HEK293T (cell line): ENCODE data around the gene PHLPP1.

Source experiments
- CTCF ChIA-PET: fragments of 350-600 bp; formaldehyde crosslinking; extraction: SDS; loops from one replicate; lab custom pipeline; 2021; ENCODE audit warnings: antibody characterized with exemption, inconsistent platforms; lab: Yijun Ruan, JAX
- POLR2A ChIA-PET: fragments of 350-600 bp; formaldehyde crosslinking; extraction: SDS; loops from one replicate; lab custom pipeline; 2020; ENCODE audit warnings: antibody characterized with exemption, inconsistent platforms; lab: Yijun Ruan, JAX
- DNase-seq: peaks from one replicate; pipeline ENCODE4 v3.0.0; 2012; ENCODE audit warnings: mixed read lengths; ENCODE audit errors: extremely low spot score
- ARNT ChIP-seq: fragments of 450-650 bp; IDR thresholded peaks from 2 replicates; pipeline ENCODE4 v1.6.1; 2017; ENCODE audit warnings: mild to moderate bottlenecking
- BHLHE40 ChIP-seq: fragments of 450-650 bp; IDR thresholded peaks from 2 replicates; pipeline ENCODE4 v1.6.1; 2016; ENCODE audit warnings: mild to moderate bottlenecking, moderate library complexity, borderline replicate concordance
- CTBP1 ChIP-seq: fragments of 450-650 bp; IDR thresholded peaks from 2 replicates; pipeline ENCODE4 v1.6.1; 2016; ENCODE audit warnings: borderline replicate concordance
- ELF4 ChIP-seq: fragments of 450-650 bp; IDR thresholded peaks from 2 replicates; pipeline ENCODE4 v1.6.1; 2017; ENCODE audit warnings: antibody characterized with exemption
- FOXA1 ChIP-seq: fragments of 450-650 bp; IDR thresholded peaks from 2 replicates; pipeline ENCODE4 v1.6.1; 2016; ENCODE audit warnings: mild to moderate bottlenecking
- FOXK2 ChIP-seq: fragments of 450-650 bp; IDR thresholded peaks from 2 replicates; pipeline ENCODE4 v1.6.1; 2016; ENCODE audit warnings: mild to moderate bottlenecking
- FOXM1 ChIP-seq: fragments of 450-650 bp; IDR thresholded peaks from 2 replicates; pipeline ENCODE4 v1.6.1; 2017; ENCODE audit warnings: mild to moderate bottlenecking, borderline replicate concordance
- HDGF ChIP-seq: fragments of 450-650 bp; IDR thresholded peaks from 2 replicates; pipeline ENCODE4 v1.6.1; 2017; ENCODE audit warnings: antibody characterized with exemption, borderline replicate concordance
- L3MBTL2 ChIP-seq: fragments of 450-650 bp; conservative IDR thresholded peaks from 2 replicates; pipeline ENCODE4 v1.6.1; 2016; ENCODE audit warnings: mild to moderate bottlenecking
- LEF1 ChIP-seq: fragments of 450-650 bp; IDR thresholded peaks from 2 replicates; pipeline ENCODE4 v1.6.1; 2017; ENCODE audit warnings: mild to moderate bottlenecking, borderline replicate concordance
- NFRKB ChIP-seq: fragments of 450-650 bp; IDR thresholded peaks from 2 replicates; pipeline ENCODE4 v1.6.1; 2016; ENCODE audit warnings: mild to moderate bottlenecking, moderate library complexity
- PKNOX1 ChIP-seq: fragments of 450-650 bp; IDR thresholded peaks from 2 replicates; pipeline ENCODE4 v1.6.1; 2016
- SP1 ChIP-seq: fragments of 450-650 bp; IDR thresholded peaks from 2 replicates; pipeline ENCODE4 v1.6.1; 2017
- SUZ12 ChIP-seq: fragments of 450-650 bp; IDR thresholded peaks from 2 replicates; pipeline ENCODE4 v1.6.1; 2016; ENCODE audit warnings: mild to moderate bottlenecking
- TARDBP ChIP-seq: fragments of 450-650 bp; IDR thresholded peaks from 2 replicates; pipeline ENCODE4 v1.6.1; 2016
- ZNF384 ChIP-seq: fragments of 450-650 bp; IDR thresholded peaks from 2 replicates; pipeline ENCODE4 v1.6.1; 2016

The PHLPP1 gene

GRCh38 chr18:62751341-62751821 is 36.0 kb downstream of the PHLPP1 start:
- TF ChIP-seq L3MBTL2 (no peak), CTBP1 (no peak), ARNT (no peak), HDGF (no peak), LEF1 (no peak), ZNF384 (no peak), ELF4 (no peak), FOXK2 (no peak), TARDBP (no peak), FOXA1 (no peak), SP1 (no peak), NFRKB (no peak), PKNOX1 (no peak), SUZ12 (no peak), FOXM1 (no peak), BHLHE40 (no peak)
- ChIA-PET POLR2A (no interaction called here), CTCF (interaction anchor here (0.5 kb wide), 1 partner anchor 140 kb away, joined by 4 read pairs; no protein-coding TSS in a partner anchor)
- no peak for DNase-seq

GRCh38 chr18:62751977-62752376 is 36.6 kb downstream of the PHLPP1 start:
- POLR2A ChIA-PET: no interaction called here
- no peak for DNase-seq
- TF ChIP-seq PKNOX1 (no peak), CTBP1 (no peak), FOXK2 (no peak), FOXM1 (no peak), FOXA1 (no peak), SUZ12 (no peak), L3MBTL2 (no peak), BHLHE40 (no peak)
- CTCF ChIA-PET: interaction anchor here (0.5 kb wide), 1 partner anchor 139 kb away, joined by 4 read pairs; no protein-coding TSS in a partner anchor

- ChIA-PET CTCF (no interaction called here), POLR2A (no interaction called here)
- DNase-seq: no peak
- TF ChIP-seq SUZ12 (no peak), FOXM1 (no peak), HDGF (no peak), FOXK2 (no peak), PKNOX1 (no peak), TARDBP (no peak), BHLHE40 (no peak), LEF1 (no peak), FOXA1 (no peak), ELF4 (no peak), L3MBTL2 (no peak), CTBP1 (no peak), ARNT (no peak), NFRKB (no peak), ZNF384 (no peak), SP1 (no peak)
These were observed 38.7 kb downstream of the PHLPP1 start for GRCh38 chr18:62754026-62754425.

GRCh38 chr18:62755454-62755853 is 40.1 kb downstream of the PHLPP1 start:
- no peak for TF ChIP-seq PKNOX1
- TF ChIP-seq SUZ12: no peak
- TF ChIP-seq FOXA1: no peak
- TF ChIP-seq ZNF384: no peak
- CTCF ChIA-PET: no interaction called here
- no peak for DNase-seq
- POLR2A ChIA-PET: no interaction called here

GRCh38 chr18:62755946-62756345 is 40.6 kb downstream of the PHLPP1 start:
- ChIA-PET POLR2A (no interaction called here), CTCF (no interaction called here)
- TF ChIP-seq FOXM1 (no peak), LEF1 (no peak), FOXA1 (no peak), PKNOX1 (no peak), ZNF384 (no peak), BHLHE40 (no peak), ELF4 (no peak), TARDBP (no peak), FOXK2 (no peak), L3MBTL2 (no peak), CTBP1 (no peak)
- DNase-seq: no peak
